HEK293 (cell line): Measurements from ENCODE around the gene SUN5.

ENCODE experiments used
- CTCF ChIA-PET: fragments of 350-600 bp; formaldehyde crosslinking; extraction: SDS; loops from one replicate; lab custom pipeline; 2021; ENCODE audit warnings: antibody characterized with exemption; lab: Yijun Ruan, JAX
- POLR2A ChIA-PET: fragments of 300-600 bp; formaldehyde crosslinking; extraction: SDS; loops from one replicate; lab custom pipeline; 2020; ENCODE audit warnings: antibody characterized with exemption, inconsistent platforms; lab: Yijun Ruan, JAX
- H3K27ac ChIP-seq: fragments of 200-500 bp; sonication (Bioruptor generic); 2 replicates; pipeline ENCODE4 v1.5.1; 2014; ENCODE audit warnings: low read depth, low read length, control low read depth, inconsistent platforms; ENCODE audit errors: extremely low read depth
- H3K36me3 ChIP-seq, 2 experiments: fragments of 200-500 bp in 1 of 2; sonication (Bioruptor generic) in 1 of 2; 1 replicate in 1 of 2; 2 replicates in 1 of 2; pipeline ENCODE4 v1.5.1; 2014 to 2017; ENCODE audit warnings: inconsistent platforms in 2 of 2, low read length in 2 of 2; ENCODE audit not compliant: control insufficient read depth in 2 of 2, insufficient read depth in 1 of 2
- H3K4me1 ChIP-seq: fragments of 200-500 bp; sonication (Bioruptor generic); 2 replicates; pipeline ENCODE4 v1.5.1; 2014; ENCODE audit warnings: mild to moderate bottlenecking, low read length, inconsistent platforms; ENCODE audit not compliant: control insufficient read depth, insufficient read depth
- H3K4me3 ChIP-seq: 2 replicates; pipeline ENCODE4 v1.5.1; 2011; ENCODE audit warnings: low read depth, mild to moderate bottlenecking, control low read depth, low read length, moderate library complexity
- H3K9me3 ChIP-seq: fragments of 200-500 bp; sonication (Bioruptor generic); 2 replicates; pipeline ENCODE4 v1.5.1; 2014; ENCODE audit warnings: low read depth, low read length, inconsistent platforms; ENCODE audit not compliant: control insufficient read depth, insufficient read depth
- CTCF ChIP-seq: fragments of 450-650 bp; formaldehyde crosslinking; IDR thresholded peaks from 2 replicates; pipeline ENCODE4 v1.5.1; 2016; ENCODE audit warnings: missing biosample characterization, missing genetic modification characterization
- HOXC10 ChIP-seq: sonication (generic); formaldehyde crosslinking; IDR thresholded peaks from 2 replicates; pipeline ENCODE4 v1.8.1; 2023; ENCODE audit warnings: mild to moderate bottlenecking, missing genetic modification reagents
- PRDM6 ChIP-seq: fragments of 450-650 bp; formaldehyde crosslinking; IDR thresholded peaks from 2 replicates; pipeline ENCODE4 v1.5.1; 2017; ENCODE audit warnings: missing biosample characterization, missing genetic modification characterization
- ZBTB10 ChIP-seq: fragments of 450-650 bp; formaldehyde crosslinking; IDR thresholded peaks from 2 replicates; pipeline ENCODE4 v1.5.1; 2016; ENCODE audit warnings: missing biosample characterization, missing genetic modification characterization
- ZBTB49 ChIP-seq: fragments of 450-650 bp; formaldehyde crosslinking; IDR thresholded peaks from 2 replicates; pipeline ENCODE4 v1.5.1; 2016; ENCODE audit warnings: missing biosample characterization, missing genetic modification characterization, low read depth
- ZBTB7A ChIP-seq: fragments of 450-650 bp; formaldehyde crosslinking; IDR thresholded peaks from 2 replicates; pipeline ENCODE4 v1.5.1; 2016; ENCODE audit warnings: low read depth, missing biosample characterization, missing genetic modification characterization
- ZNF114 ChIP-seq: fragments of 450-650 bp; formaldehyde crosslinking; IDR thresholded peaks from 2 replicates; pipeline ENCODE4 v1.5.0; 2017; ENCODE audit warnings: missing biosample characterization, missing genetic modification characterization
- ZNF133 ChIP-seq: fragments of 450-650 bp; formaldehyde crosslinking; IDR thresholded peaks from 2 replicates; pipeline ENCODE4 v1.5.1; 2016; ENCODE audit warnings: missing biosample characterization, missing genetic modification characterization
- ZNF184 ChIP-seq: fragments of 450-650 bp; IDR thresholded peaks from 2 replicates; pipeline ENCODE4 v1.5.1; 2018; ENCODE audit warnings: missing biosample characterization, mild to moderate bottlenecking, missing genetic modification characterization
- ZNF211 ChIP-seq: fragments of 450-650 bp; formaldehyde crosslinking; IDR thresholded peaks from 2 replicates; pipeline ENCODE4 v1.5.1; 2016; ENCODE audit warnings: low read depth, missing biosample characterization, missing genetic modification characterization
- ZNF221 ChIP-seq: fragments of 450-650 bp; formaldehyde crosslinking; IDR thresholded peaks from 2 replicates; pipeline ENCODE4 v1.5.1; 2017; ENCODE audit warnings: missing biosample characterization, missing genetic modification characterization, borderline replicate concordance
- ZNF24 ChIP-seq: fragments of 450-650 bp; formaldehyde crosslinking; IDR thresholded peaks from 2 replicates; pipeline ENCODE4 v1.5.1; 2016; ENCODE audit warnings: missing biosample characterization, missing genetic modification characterization
- ZNF398 ChIP-seq: fragments of 450-650 bp; formaldehyde crosslinking; IDR thresholded peaks from 2 replicates; pipeline ENCODE4 v1.5.1; 2017; ENCODE audit warnings: missing biosample characterization, missing genetic modification characterization
- ZNF473 ChIP-seq: fragments of 450-650 bp; formaldehyde crosslinking; IDR thresholded peaks from 2 replicates; pipeline ENCODE4 v1.5.1; 2017; ENCODE audit warnings: missing biosample characterization, missing genetic modification characterization
- ZNF521 ChIP-seq: fragments of 450-650 bp; formaldehyde crosslinking; IDR thresholded peaks from 2 replicates; pipeline ENCODE4 v1.5.1; 2017; ENCODE audit warnings: missing biosample characterization, mild to moderate bottlenecking, missing genetic modification characterization
- ZNF544 ChIP-seq: fragments of 450-650 bp; formaldehyde crosslinking; IDR thresholded peaks from 2 replicates; pipeline ENCODE4 v1.5.0; 2017; ENCODE audit warnings: missing biosample characterization, missing genetic modification characterization
- ZNF548 ChIP-seq: fragments of 450-650 bp; formaldehyde crosslinking; IDR thresholded peaks from 2 replicates; pipeline ENCODE4 v1.5.1; 2016; ENCODE audit warnings: missing biosample characterization, missing genetic modification characterization
- ZNF560 ChIP-seq: fragments of 450-650 bp; formaldehyde crosslinking; IDR thresholded peaks from 2 replicates; pipeline ENCODE4 v1.5.1; 2017; ENCODE audit warnings: missing biosample characterization, missing genetic modification characterization, borderline replicate concordance

The SUN5 gene

GRCh38 chr20:33026072-33026778, 22.0 kb upstream of the SUN5 start:
- POLR2A ChIA-PET: no interaction called here
- TF ChIP-seq ZNF133: no peak
- no peak for TF ChIP-seq ZNF24 (tag by site-specific recombination)
- no peak for TF ChIP-seq ZNF544
- TF ChIP-seq ZNF211: no peak
- no peak for TF ChIP-seq HOXC10 (CRISPR knock-in tag)
- TF ChIP-seq ZNF114 (tag by site-specific recombination): no peak
- TF ChIP-seq ZBTB49 (tag by site-specific recombination): no peak
- TF ChIP-seq ZBTB10: no peak
- TF ChIP-seq ZNF521 (tag by site-specific recombination): no peak
- TF ChIP-seq ZBTB7A: no peak
- no peak for TF ChIP-seq PRDM6 (tag by site-specific recombination)
- no peak for TF ChIP-seq ZNF184 (tag by site-specific recombination)
- no peak for TF ChIP-seq ZNF473 (tag by site-specific recombination)
- no peak for TF ChIP-seq ZNF221 (tag by site-specific recombination)
- TF ChIP-seq ZNF548 (tag by site-specific recombination): no peak
- TF ChIP-seq ZNF560 (tag by site-specific recombination): no peak
- no peak for TF ChIP-seq CTCF (tag by site-specific recombination)
- TF ChIP-seq ZNF398 (tag by site-specific recombination): no peak
- Histone ChIP-seq H3K4me1 (no peaks in the 10 kb centered on the region), H3K4me3 (no peak overlapping the region), H3K27ac (no peak overlapping the region), H3K9me3 (no peaks in the 10 kb centered on the region), H3K36me3 (no peaks in the 10 kb centered on the region)
- CTCF ChIA-PET: interaction anchor here (0.7 kb wide), 1 partner anchor 170 kb away, joined by 3 read pairs; no protein-coding TSS in a partner anchor
